ENCODE results near the gene KRT84. TPM values are rescaled to one million over a fixed set of nuclear protein-coding genes. Genes with fewer than 3 reads are reported as not detected.

Gene KRT84
- total RNA-seq, 1 experiment from 2014 or later = not detected

- TF ChIP-seq EZH2 (IDR thresholded peaks at IDR 0.05; ENCODE audit: low read depth) (no peak), CTCF (conservative IDR thresholded peaks at IDR 0.05) (peak; percentile 41; the same call in 1 of the 2 replicates)
- H3K79me2 ChIP-seq (ENCODE audit: low read depth) = no peaks in the 10 kb centered on the region
- H3K36me3 ChIP-seq (ENCODE audit: low read depth) = no peaks in the 10 kb centered on the region
- H3F3A ChIP-seq (ENCODE audit: insufficient read depth, low read depth) = no peaks in the 10 kb centered on the region
- ChIA-PET CTCF (interaction anchor here (0.7 to 0.9 kb wide), 3 partner anchors 16 to 204 kb away, joined by 3 to 9 read pairs (median 4); no protein-coding TSS in a partner anchor), POLR2A (ENCODE audit: unreplicated experiment) (no interaction called here)
- H2AFZ ChIP-seq = no peak overlapping the region
- H3K27ac ChIP-seq = no peak overlapping the region
- no TSS peak for BruUV-seq (replicated peaks)
- H3K4me3 ChIP-seq = no peak overlapping the region
- intact Hi-C loops (cut with micrococcal nuclease; ENCODE audit: unreplicated experiment) = no loop called here
- H3K27me3 ChIP-seq (ENCODE audit: insufficient read depth, low read depth) = no peaks in the 10 kb centered on the region
- H4K20me1 ChIP-seq (ENCODE audit: insufficient read depth) = no peaks in the 10 kb centered on the region
- H3K9me3 ChIP-seq (ENCODE audit: insufficient read depth, low read depth) = no peaks in the 10 kb centered on the region
- no peak for DNase-seq
- no peaks in the 10 kb centered on the region for H3K9me2 ChIP-seq (ENCODE audit: insufficient read depth)
- no peak overlapping the region for H3K4me2 ChIP-seq
- H3K4me1 ChIP-seq (replicated peaks; ENCODE audit: insufficient read depth) = no peaks in the 10 kb centered on the region
Measured at GRCh38 chr12:52362118-52362726, 23.2 kb downstream of the KRT84 start.

- no TSS peak for BruUV-seq (replicated peaks)
- no peaks in the 10 kb centered on the region for H3K9me3 ChIP-seq (ENCODE audit: insufficient read depth, low read depth)
- TF ChIP-seq EZH2 (IDR thresholded peaks at IDR 0.05; ENCODE audit: low read depth) (no peak), CTCF (conservative IDR thresholded peaks at IDR 0.05) (no peak)
- H2AFZ ChIP-seq = no peak overlapping the region
- DNase-seq = no peak
- H3K27ac ChIP-seq = no peak overlapping the region
- no peak overlapping the region for H3K4me2 ChIP-seq
- H3K79me2 ChIP-seq (ENCODE audit: low read depth) = no peaks in the 10 kb centered on the region
- H3K4me3 ChIP-seq = no peak overlapping the region
- H3K36me3 ChIP-seq (ENCODE audit: low read depth) = no peaks in the 10 kb centered on the region
- H4K20me1 ChIP-seq (ENCODE audit: insufficient read depth) = no peaks in the 10 kb centered on the region
- H3K9me2 ChIP-seq (ENCODE audit: insufficient read depth) = no peaks in the 10 kb centered on the region
- ChIA-PET POLR2A (ENCODE audit: unreplicated experiment) (no interaction called here), CTCF (interaction anchor here (0.6 to 0.9 kb wide), 4 partner anchors 15 to 228 kb away, joined by 3 to 9 read pairs (median 4); no protein-coding TSS in a partner anchor)
- H3K4me1 ChIP-seq (replicated peaks; ENCODE audit: insufficient read depth) = no peaks in the 10 kb centered on the region
- no peaks in the 10 kb centered on the region for H3K27me3 ChIP-seq (ENCODE audit: insufficient read depth, low read depth)
- no peaks in the 10 kb centered on the region for H3F3A ChIP-seq (ENCODE audit: insufficient read depth, low read depth)
- intact Hi-C loops (cut with micrococcal nuclease; ENCODE audit: unreplicated experiment) = no loop called here
Measured at GRCh38 chr12:52361553-52361952, 23.9 kb downstream of the KRT84 start.

- Histone ChIP-seq H3K36me3 (ENCODE audit: low read depth) (no peaks in the 10 kb centered on the region), H3K9me2 (ENCODE audit: insufficient read depth) (no peaks in the 10 kb centered on the region), H3K4me2 (no peak overlapping the region), H3K9me3 (ENCODE audit: insufficient read depth, low read depth) (no peaks in the 10 kb centered on the region), H3K4me1 (replicated peaks; ENCODE audit: insufficient read depth) (no peaks in the 10 kb centered on the region), H3F3A (ENCODE audit: insufficient read depth, low read depth) (no peaks in the 10 kb centered on the region), H3K27me3 (ENCODE audit: insufficient read depth, low read depth) (no peaks in the 10 kb centered on the region), H3K4me3 (no peak overlapping the region), H2AFZ (no peak overlapping the region), H3K27ac (no peak overlapping the region), H3K79me2 (ENCODE audit: low read depth) (no peaks in the 10 kb centered on the region), H4K20me1 (ENCODE audit: insufficient read depth) (no peaks in the 10 kb centered on the region)
- DNase-seq = no peak
- BruUV-seq (replicated peaks) = no TSS peak
- intact Hi-C loops (cut with micrococcal nuclease; ENCODE audit: unreplicated experiment) = no loop called here
- POLR2A ChIA-PET (ENCODE audit: unreplicated experiment) = interaction anchor here (0.5 to 0.6 kb wide), 3 partner anchors 53 to 129 kb away, joined by 3 to 7 read pairs (median 4); no protein-coding TSS in a partner anchor
- CTCF ChIA-PET = interaction anchor here (0.6 kb wide), 2 partner anchors 227 to 534 kb away, joined by 4 read pairs; no protein-coding TSS in a partner anchor
- TF ChIP-seq EZH2 (IDR thresholded peaks at IDR 0.05; ENCODE audit: low read depth) (no peak), CTCF (conservative IDR thresholded peaks at IDR 0.05) (no peak)
Measured at GRCh38 chr12:52360663-52361271, 24.7 kb downstream of the KRT84 start.
